ENCODE results near the gene ANGEL1.

ANGEL1 gene

GRCh38 chr14:76812422-76813383, at the start of gene ANGEL1:
TSS of gene ANGEL1 (minus strand) at chr14:76812882. CDS start at chr14:76812827, 55 bp downstream.
- DNase-seq = peak; percentile 98

- DNase-seq = no peak
These were observed 49.0 kb upstream of the ANGEL1 start for GRCh38 chr14:76861574-76862255.

- no peak for DNase-seq
These were observed 44.1 kb upstream of the ANGEL1 start for GRCh38 chr14:76856769-76857168.

GRCh38 chr14:76855066-76855465, 42.4 kb upstream of the ANGEL1 start:
- DNase-seq = no peak

GRCh38 chr14:76848879-76849278, 36.2 kb upstream of the ANGEL1 start:
- DNase-seq = no peak

- DNase-seq = no peak
These were observed 33.8 kb upstream of the ANGEL1 start for GRCh38 chr14:76846331-76847047.

GRCh38 chr14:76844223-76844622, 31.5 kb upstream of the ANGEL1 start:
- DNase-seq = peak; percentile 70

GRCh38 chr14:76842414-76842813, 29.7 kb upstream of the ANGEL1 start:
- no peak for DNase-seq

GRCh38 chr14:76837524-76837923, 24.8 kb upstream of the ANGEL1 start:
- no peak for DNase-seq

GRCh38 chr14:76836029-76836630, 23.4 kb upstream of the ANGEL1 start:
- DNase-seq = no peak

- DNase-seq = no peak
These were observed 21.6 kb upstream of the ANGEL1 start for GRCh38 chr14:76834241-76834661.

- no peak for DNase-seq
These were observed 20.3 kb upstream of the ANGEL1 start for GRCh38 chr14:76833011-76833410.

GRCh38 chr14:76832503-76832988, 19.9 kb upstream of the ANGEL1 start:
- no peak for DNase-seq

- no peak for DNase-seq
These were observed 17.9 kb upstream of the ANGEL1 start for GRCh38 chr14:76830556-76830955.

GRCh38 chr14:76829650-76830421, 17.2 kb upstream of the ANGEL1 start:
- DNase-seq = no peak

GRCh38 chr14:76829013-76829365, 16.3 kb upstream of the ANGEL1 start:
- no peak for DNase-seq

GRCh38 chr14:76828339-76829012, 15.8 kb upstream of the ANGEL1 start:
- DNase-seq = no peak

- DNase-seq = no peak
These were observed 15.1 kb upstream of the ANGEL1 start for GRCh38 chr14:76827696-76828296.

GRCh38 chr14:76826122-76826521, 13.4 kb upstream of the ANGEL1 start, which contains the start of gene LRRC74A:
TSS of gene LRRC74A (plus strand) at chr14:76826408. CDS start at chr14:76826698, 290 bp downstream.
- DNase-seq = no peak

- DNase-seq = no peak
These were observed 8.0 kb upstream of the ANGEL1 start for GRCh38 chr14:76820700-76821099.

Data from stimulated activated CD8-positive, alpha-beta memory T cell treated with anti-CD3 and anti-CD28 coated beads, Interleukin-4, amount 100 ng/mL, for 48 hours (primary cell).